ENCODE data around the gene ALK.
"Not testable (repeated sequence)": the region's sequence is repeated elsewhere in the genome, so short reads cannot be mapped to it uniquely, and the experiment has no call there.

Gene ALK

GRCh38 chr2:29255004-29255403 is 666.4 kb downstream of the ALK start:
- Histone ChIP-seq H3K27me3 (ENCODE audit: insufficient read depth, low read length) (no peaks in the 10 kb centered on the region), H3K4me3 (ENCODE audit: low read depth, low read length, poor library complexity, severe bottlenecking) (no peak overlapping the region), H3K36me3 (ENCODE audit: insufficient read depth, low read length) (no peaks in the 10 kb centered on the region), H3F3A (ENCODE audit: insufficient read depth, low read length) (no peaks in the 10 kb centered on the region), H3K27ac (ENCODE audit: low read depth, low read length, poor library complexity, severe bottlenecking) (no peak overlapping the region), H3K9me3 (ENCODE audit: low read length) (no peaks in the 10 kb centered on the region), H3K9me2 (ENCODE audit: low read depth, low read length) (no peaks in the 10 kb centered on the region), H2AFZ (ENCODE audit: low read length) (no peak overlapping the region), H3K4me2 (ENCODE audit: low read length) (no peak overlapping the region), H3K9ac (ENCODE audit: low read length) (no peak overlapping the region), H4K20me1 (ENCODE audit: insufficient read depth, low read length) (no peaks in the 10 kb centered on the region), H3K79me2 (ENCODE audit: insufficient read depth, low read length) (no peaks in the 10 kb centered on the region), H3K4me1 (ENCODE audit: insufficient read depth, low read length, severe bottlenecking) (no peaks in the 10 kb centered on the region)
- TF ChIP-seq CTCF (IDR thresholded peaks at IDR 0.05; ENCODE audit: low read length) (no peak), EZH2 (IDR thresholded peaks at IDR 0.05; ENCODE audit: borderline replicate concordance, low read length) (no peak)

- H3K4me2 ChIP-seq (ENCODE audit: low read length); H3K9ac ChIP-seq (ENCODE audit: low read length); H3F3A ChIP-seq (ENCODE audit: insufficient read depth, low read length); H3K4me3 ChIP-seq (ENCODE audit: low read depth, low read length, poor library complexity, severe bottlenecking); H3K27me3 ChIP-seq (ENCODE audit: insufficient read depth, low read length); H4K20me1 ChIP-seq (ENCODE audit: insufficient read depth, low read length); H3K4me1 ChIP-seq (ENCODE audit: insufficient read depth, low read length, severe bottlenecking); H3K36me3 ChIP-seq (ENCODE audit: insufficient read depth, low read length); H3K9me3 ChIP-seq (ENCODE audit: low read length); H2AFZ ChIP-seq (ENCODE audit: low read length); H3K79me2 ChIP-seq (ENCODE audit: insufficient read depth, low read length); H3K27ac ChIP-seq (ENCODE audit: low read depth, low read length, poor library complexity, severe bottlenecking); H3K9me2 ChIP-seq (ENCODE audit: low read depth, low read length): not testable (repeated sequence)
These were observed 667.7 kb downstream of the ALK start for GRCh38 chr2:29253495-29254275.

- no peaks in the 10 kb centered on the region for H3F3A ChIP-seq (ENCODE audit: insufficient read depth, low read length)
- H3K4me1 ChIP-seq (ENCODE audit: insufficient read depth, low read length, severe bottlenecking) = no peaks in the 10 kb centered on the region
- H3K27ac ChIP-seq (ENCODE audit: low read depth, low read length, poor library complexity, severe bottlenecking) = no peak overlapping the region
- no peak overlapping the region for H3K4me2 ChIP-seq (ENCODE audit: low read length)
- no peaks in the 10 kb centered on the region for H3K9me3 ChIP-seq (ENCODE audit: low read length)
- no peaks in the 10 kb centered on the region for H3K79me2 ChIP-seq (ENCODE audit: insufficient read depth, low read length)
- no peaks in the 10 kb centered on the region for H3K27me3 ChIP-seq (ENCODE audit: insufficient read depth, low read length)
- no peaks in the 10 kb centered on the region for H4K20me1 ChIP-seq (ENCODE audit: insufficient read depth, low read length)
- no peaks in the 10 kb centered on the region for H3K9me2 ChIP-seq (ENCODE audit: low read depth, low read length)
- H3K9ac ChIP-seq (ENCODE audit: low read length) = no peak overlapping the region
- H3K4me3 ChIP-seq (ENCODE audit: low read depth, low read length, poor library complexity, severe bottlenecking) = no peak overlapping the region
- TF ChIP-seq CTCF (IDR thresholded peaks at IDR 0.05; ENCODE audit: low read length) (no peak), EZH2 (IDR thresholded peaks at IDR 0.05; ENCODE audit: borderline replicate concordance, low read length) (no peak)
- H3K36me3 ChIP-seq (ENCODE audit: insufficient read depth, low read length) = no peaks in the 10 kb centered on the region
- H2AFZ ChIP-seq (ENCODE audit: low read length) = no peak overlapping the region
These were observed 668.4 kb downstream of the ALK start for GRCh38 chr2:29253026-29253425.

- Histone ChIP-seq H3K4me3 (ENCODE audit: low read depth, low read length, poor library complexity, severe bottlenecking) (no peak overlapping the region), H3K9ac (ENCODE audit: low read length) (no peak overlapping the region), H3K79me2 (ENCODE audit: insufficient read depth, low read length) (no peaks in the 10 kb centered on the region), H3K4me2 (ENCODE audit: low read length) (no peak overlapping the region), H3K36me3 (ENCODE audit: insufficient read depth, low read length) (no peaks in the 10 kb centered on the region), H3F3A (ENCODE audit: insufficient read depth, low read length) (no peaks in the 10 kb centered on the region), H3K9me3 (ENCODE audit: low read length) (no peaks in the 10 kb centered on the region), H2AFZ (ENCODE audit: low read length) (no peak overlapping the region), H3K4me1 (ENCODE audit: insufficient read depth, low read length, severe bottlenecking) (no peaks in the 10 kb centered on the region), H3K27me3 (ENCODE audit: insufficient read depth, low read length) (no peaks in the 10 kb centered on the region), H3K9me2 (ENCODE audit: low read depth, low read length) (no peaks in the 10 kb centered on the region), H3K27ac (ENCODE audit: low read depth, low read length, poor library complexity, severe bottlenecking) (no peak overlapping the region), H4K20me1 (ENCODE audit: insufficient read depth, low read length) (no peaks in the 10 kb centered on the region)
- TF ChIP-seq EZH2 (IDR thresholded peaks at IDR 0.05; ENCODE audit: borderline replicate concordance, low read length) (no peak), CTCF (IDR thresholded peaks at IDR 0.05; ENCODE audit: low read length) (no peak)
These were observed 670.0 kb downstream of the ALK start for GRCh38 chr2:29251406-29251805.
